H1 (cell line): ENCODE measurements around the gene DUSP2. TPM values are rescaled to one million over a fixed set of nuclear protein-coding genes. Genes with fewer than 3 reads are reported as not detected.

Source experiments
- CTCF ChIA-PET: fragments of 300-600 bp; sonication (Branson Sonifier 250); formaldehyde crosslinking; loops from one replicate; lab custom pipeline; 2021; ENCODE audit not compliant: partially characterized antibody; lab: Charles Lee
- POLR2A ChIA-PET: fragments of 300-600 bp; sonication (Branson Sonifier 250); formaldehyde crosslinking; loops from one replicate; lab custom pipeline; 2021; ENCODE audit warnings: inconsistent platforms; ENCODE audit not compliant: partially characterized antibody; lab: Charles Lee
- DNase-seq, 2 experiments: peaks; one replicate each; pipeline versions ENCODE4 v3.0.0 to v3.0.0-alpha.2; 2010 to 2022; ENCODE audit warnings: low spot score in 2 of 2, low read depth in 1 of 2, mixed read lengths in 1 of 2
- FAIRE-seq: peaks from 2 replicates; lab custom pipeline; 2011; peaks lifted over from hg19 to GRCh38; lab: Jason Lieb, UNC
- H2AFZ ChIP-seq: 2 replicates; pipeline ENCODE4 v1.8.1; 2012; ENCODE audit warnings: low read length, inconsistent platforms
- H2AK5ac ChIP-seq: 2 replicates; pipeline ENCODE4 v1.6.1; 2013; ENCODE audit warnings: low read depth, low read length
- H2BK120ac ChIP-seq: replicated peaks from 2 replicates; pipeline ENCODE3; 2013; ENCODE audit warnings: low read depth, low read length, inconsistent platforms
- H2BK12ac ChIP-seq: 2 replicates; pipeline ENCODE4 v1.6.1; 2013; ENCODE audit warnings: low read depth, low read length
- H2BK15ac ChIP-seq: 2 replicates; pipeline ENCODE4 v1.6.1; 2013; ENCODE audit warnings: low read length
- H2BK20ac ChIP-seq: 2 replicates; pipeline ENCODE4 v1.6.1; 2013; ENCODE audit warnings: low read length
- H2BK5ac ChIP-seq: 2 replicates; pipeline ENCODE4 v1.6.1; 2013; ENCODE audit warnings: low read depth, low read length
- H3K14ac ChIP-seq: 2 replicates; pipeline ENCODE4 v1.6.1; 2013; ENCODE audit warnings: inconsistent platforms; ENCODE audit not compliant: insufficient read length
- H3K18ac ChIP-seq: 2 replicates; pipeline ENCODE4 v1.6.1; 2013; ENCODE audit warnings: low read length; ENCODE audit errors: extremely low read depth
- H3K23ac ChIP-seq: 2 replicates; pipeline ENCODE4 v1.6.1; 2013; ENCODE audit warnings: inconsistent platforms; ENCODE audit not compliant: insufficient read length
- H3K23me2 ChIP-seq: 2 replicates; pipeline ENCODE4 v1.6.1; 2013; ENCODE audit warnings: low read depth, low read length
- H3K27ac ChIP-seq: 2 replicates; pipeline ENCODE4 v1.6.1; 2011; ENCODE audit warnings: low read depth, low read length, inconsistent platforms
- H3K27me3 ChIP-seq, 4 experiments: replicated peaks in 1 of 4; 1 replicate in 1 of 4; 2 replicates in 3 of 4; pipeline versions ENCODE4 v1.6.1 to v1.8.1; 2011 to 2013; ENCODE audit warnings: low read length in 3 of 4, mild to moderate bottlenecking in 3 of 4, inconsistent platforms in 2 of 4, mixed read lengths in 2 of 4, moderate library complexity in 1 of 4; ENCODE audit not compliant: control insufficient read depth in 3 of 4, insufficient read depth in 3 of 4; ENCODE audit errors: extremely low read depth in 1 of 4
- H3K36me3 ChIP-seq, 4 experiments: 2 replicates each; pipeline versions ENCODE4 v1.6.1 to v1.8.1; 2011 to 2013; ENCODE audit warnings: mild to moderate bottlenecking in 4 of 4, low read length in 3 of 4, moderate library complexity in 2 of 4, control low read depth in 1 of 4, inconsistent platforms in 1 of 4; ENCODE audit not compliant: insufficient read depth in 4 of 4, control insufficient read depth in 2 of 4
- H3K4ac ChIP-seq: replicated peaks from 2 replicates; pipeline ENCODE3; 2013; ENCODE audit warnings: low read length, low read depth, mixed read lengths, inconsistent platforms; ENCODE audit not compliant: insufficient read length
- H3K4me1 ChIP-seq, 4 experiments: replicated peaks in 1 of 4; 1 replicate in 1 of 4; 2 replicates in 3 of 4; pipeline versions ENCODE4 v1.6.1 to v1.8.1; 2011 to 2013; ENCODE audit warnings: low read length in 3 of 4, inconsistent platforms in 2 of 4, mixed read lengths in 1 of 4; ENCODE audit not compliant: insufficient read depth in 4 of 4, control insufficient read depth in 3 of 4
- H3K4me2 ChIP-seq, 2 experiments: 2 replicates each; pipeline versions ENCODE4 v1.6.1 to v1.8.1; 2011 to 2013; ENCODE audit warnings: low read depth in 2 of 2, low read length in 2 of 2, control low read depth in 1 of 2, inconsistent platforms in 1 of 2, mild to moderate bottlenecking in 1 of 2; ENCODE audit not compliant: insufficient read depth in 1 of 2
- H3K4me3 ChIP-seq, 4 experiments: fragments of 200-600, 300-600 bp in 1 of 4; sonication (generic), shearing (Covaris generic), sonication (Bioruptor Twin) in 1 of 4; 2 replicates each; pipeline versions ENCODE4 v1.5.1 to v1.8.1; 2011 to 2016; ENCODE audit warnings: low read length in 4 of 4, low read depth in 3 of 4, control low read depth in 2 of 4, inconsistent platforms in 2 of 4, mild to moderate bottlenecking in 2 of 4, mixed read lengths in 1 of 4, moderate library complexity in 1 of 4; ENCODE audit not compliant: insufficient read depth in 2 of 4; ENCODE audit errors: extremely low read depth in 1 of 4
- H3K56ac ChIP-seq: replicated peaks from 2 replicates; pipeline ENCODE3; 2013; ENCODE audit warnings: low read depth, mild to moderate bottlenecking, mixed read lengths, low read length, inconsistent platforms; ENCODE audit not compliant: insufficient read length
- H3K79me1 ChIP-seq: 2 replicates; pipeline ENCODE4 v1.6.1; 2013; ENCODE audit warnings: low read depth, low read length, control low read depth
- H3K79me2 ChIP-seq, 2 experiments: 2 replicates each; pipeline versions ENCODE4 v1.6.1 to v1.8.1; 2012 to 2013; ENCODE audit warnings: low read length in 2 of 2, mild to moderate bottlenecking in 2 of 2, inconsistent platforms in 1 of 2; ENCODE audit not compliant: insufficient read depth in 2 of 2, control insufficient read depth in 1 of 2
- H3K9ac ChIP-seq, 4 experiments: replicated peaks in 1 of 4; 1 replicate in 1 of 4; 2 replicates in 3 of 4; pipeline versions ENCODE4 v1.6.1 to v1.8.1; 2011 to 2013; ENCODE audit warnings: low read depth in 3 of 4, low read length in 3 of 4, control low read depth in 2 of 4, mild to moderate bottlenecking in 2 of 4, moderate library complexity in 2 of 4, inconsistent platforms in 1 of 4; ENCODE audit errors: extremely low read depth in 1 of 4
- H3K9me3 ChIP-seq, 2 experiments: 2 replicates each; pipeline versions ENCODE4 v1.6.1 to v1.8.1; 2012 to 2013; ENCODE audit warnings: mild to moderate bottlenecking in 2 of 2, moderate library complexity in 2 of 2, control low read depth in 1 of 2, inconsistent platforms in 1 of 2, low read depth in 1 of 2, low read length in 1 of 2, mixed read lengths in 1 of 2; ENCODE audit not compliant: insufficient read depth in 2 of 2
- H4K20me1 ChIP-seq, 2 experiments: replicated peaks in 1 of 2; 2 replicates each; pipeline versions ENCODE3 to v1.8.1; 2011 to 2013; ENCODE audit warnings: inconsistent platforms in 2 of 2, low read length in 2 of 2, mild to moderate bottlenecking in 1 of 2; ENCODE audit not compliant: insufficient read depth in 2 of 2, control insufficient read depth in 1 of 2
- H4K5ac ChIP-seq: 2 replicates; pipeline ENCODE4 v1.6.1; 2013; ENCODE audit warnings: low read length, low read depth, mixed read lengths, inconsistent platforms; ENCODE audit not compliant: insufficient read length
- H4K8ac ChIP-seq: 2 replicates; pipeline ENCODE4 v1.8.0; 2013; ENCODE audit warnings: mild to moderate bottlenecking, moderate library complexity, low read length, inconsistent platforms; ENCODE audit not compliant: insufficient read depth; ENCODE audit errors: extremely low read depth
- H4K91ac ChIP-seq: replicated peaks from 2 replicates; pipeline ENCODE3; 2013; ENCODE audit warnings: low read length, mixed read lengths, inconsistent platforms; ENCODE audit not compliant: insufficient read length
- ATF3 ChIP-seq: IDR thresholded peaks from 2 replicates; pipeline ENCODE4 v1.6.1; 2011; ENCODE audit warnings: low read depth, mild to moderate bottlenecking, low read length; ENCODE audit not compliant: insufficient read depth
- BACH1 ChIP-seq: IDR thresholded peaks from 2 replicates; pipeline ENCODE4 v1.6.1; 2012; ENCODE audit warnings: low read length, improper control_type of control experiment
- CHD2 ChIP-seq: IDR thresholded peaks from 2 replicates; pipeline ENCODE4 v1.6.1; 2012; ENCODE audit warnings: low read length, improper control_type of control experiment
- EP300 ChIP-seq, 2 experiments: IDR thresholded peaks; 1 replicate in 1 of 2; 2 replicates in 1 of 2; pipeline ENCODE4 v1.6.1; 2011 to 2012; ENCODE audit warnings: low read depth in 2 of 2, low read length in 2 of 2, mild to moderate bottlenecking in 2 of 2, borderline replicate concordance in 1 of 2, inconsistent platforms in 1 of 2, moderate library complexity in 1 of 2
- FOSL1 ChIP-seq: IDR thresholded peaks from 2 replicates; pipeline ENCODE4 v1.6.1; 2011; ENCODE audit warnings: mild to moderate bottlenecking, low read depth, low read length, moderate library complexity; ENCODE audit not compliant: insufficient read depth
- HDAC6 ChIP-seq: IDR thresholded peaks from one replicate; pipeline ENCODE4 v1.7.1; 2012; ENCODE audit warnings: low read depth, mild to moderate bottlenecking, inconsistent platforms, low read length, moderate library complexity
- JUN ChIP-seq: IDR thresholded peaks from 2 replicates; pipeline ENCODE4 v1.6.1; 2011; ENCODE audit warnings: low read depth, mild to moderate bottlenecking, improper control_type of control experiment, low read length
- POU5F1 ChIP-seq: IDR thresholded peaks from 2 replicates; pipeline ENCODE4 v1.6.1; 2011; ENCODE audit warnings: low read depth, mild to moderate bottlenecking, low read length, moderate library complexity
- RFX5 ChIP-seq: IDR thresholded peaks from 2 replicates; pipeline ENCODE4 v1.6.1; 2011; ENCODE audit warnings: low read depth, low read length, improper control_type of control experiment, borderline replicate concordance
- SP2 ChIP-seq: IDR thresholded peaks from 2 replicates; pipeline ENCODE4 v1.6.1; 2012; ENCODE audit warnings: mild to moderate bottlenecking, low read length, inconsistent platforms
- SRF ChIP-seq: IDR thresholded peaks from 2 replicates; pipeline ENCODE4 v1.6.1; 2011; ENCODE audit warnings: mild to moderate bottlenecking, low read depth, low read length, moderate library complexity
- TAF1 ChIP-seq: IDR thresholded peaks from 2 replicates; pipeline ENCODE4 v1.6.1; 2011; ENCODE audit warnings: mild to moderate bottlenecking, low read depth, low read length
- WGBS, 2 experiments: shearing (Covaris generic) in 1 of 2; methylation state at CpG; one replicate each; pipeline versions ENCODE4 v1.1.6 to v1.1.7; 2013 to 2015; ENCODE audit warnings: low lambda C conversion rate in 2 of 2, mixed read lengths in 2 of 2, inconsistent platforms in 1 of 2, low coverage in 1 of 2, missing lambda C conversion rate in 1 of 2; ENCODE audit not compliant: insufficient replicate concordance in 2 of 2, insufficient coverage in 1 of 2, insufficient read length in 1 of 2; ENCODE audit errors: extremely low coverage in 1 of 2, missing lambda C conversion rate in 1 of 2; 5-methylcytosine and 5-hydroxymethylcytosine counted together
- polyA plus RNA-seq, 7 experiments: library from polyadenylated mRNA; depleted of rRNA in 3 of 7; stranded (reverse) in 5 of 7; unstranded in 2 of 7; fragments of >200 nt in 5 of 7; fragments of 200-250 nt in 2 of 7; gene quantifications; 1 replicate in 5 of 7; 2 replicates in 1 of 7; 4 replicates in 1 of 7; pipeline versions ENCODE4 v1.2.1 to v1.2.3, GENCODE V29; 2011 to 2013; ENCODE audit warnings: missing spikeins in 2 of 7, mixed read lengths in 2 of 7
- total RNA-seq: library from RNA; stranded (reverse); fragmentation: NEBNext Ultra II Directional; extraction: Animal tissue kit (Norgen Biotek cat#: 25700); gene quantifications from 2 replicates; pipeline ENCODE4 v1.2.1, GENCODE V29; 2021
- TF ChIP-seq, protein P1 (sequence below): IDR thresholded peaks from 2 replicates; pipeline ENCODE4 v1.6.1; 2011; ENCODE audit warnings: low read length, improper control_type of control experiment

Gene DUSP2
- total and polyA plus RNA-seq, 2 of the 8 experiments (the other 6 are each of a cell fraction or from before 2014, with no cell fraction given) = 10.1 to 10.4 TPM

DNA sequence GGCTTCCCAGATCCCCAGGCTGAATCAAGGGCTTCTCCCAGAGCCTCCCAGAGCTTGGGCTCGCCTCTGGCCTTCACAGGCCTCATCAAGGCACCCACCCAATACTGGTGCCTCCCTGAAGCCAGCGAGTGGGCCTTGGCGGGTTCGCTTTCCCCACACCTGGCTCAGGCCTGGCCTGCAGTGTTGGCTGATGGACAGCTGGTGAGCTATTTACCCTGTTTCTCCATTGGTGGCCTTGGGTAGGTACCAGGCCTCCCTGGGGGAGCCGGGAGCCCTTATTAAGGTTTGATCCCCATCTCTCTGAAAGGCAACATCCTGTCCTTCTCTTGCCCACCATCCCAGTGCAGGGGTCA lies 18.2 kb upstream of the DUSP2 start:
- H3K27ac ChIP-seq = no peak overlapping the region
- no peak overlapping the region for H2AK5ac ChIP-seq
- H2BK120ac ChIP-seq = no peak overlapping the region
- no peak overlapping the region for H3K18ac ChIP-seq
- no peak overlapping the region for H3K23ac ChIP-seq
- no peak overlapping the region for H2BK20ac ChIP-seq
- 91% methylated on average over 3 of the region's 5 CpGs; no CpG with 5 or more reads in 1 of the 2 experiments for WGBS, 2 experiments
- H3K4me2 ChIP-seq = no peak overlapping the region
- H3K27me3 ChIP-seq = no peaks in the 10 kb centered on the region
- H3K9ac ChIP-seq = no peak overlapping the region
- no peaks in the 10 kb centered on the region for H3K9me3 ChIP-seq
- POLR2A ChIA-PET = interaction anchor here (0.6 to 1.3 kb wide), 3 partner anchors 15 to 25 kb away, joined by 3 read pairs; partner anchors contain the start of gene DUSP2
- no peaks in the 10 kb centered on the region; the same call in 1 of the 2 replicates for H3K23me2 ChIP-seq
- no peak overlapping the region for H4K5ac ChIP-seq
- H2BK5ac ChIP-seq = no peak overlapping the region
- no peak overlapping the region for H3K4me3 ChIP-seq
- H3K56ac ChIP-seq = no peak overlapping the region
- no peaks in the 10 kb centered on the region for H3K79me1 ChIP-seq
- H3K4me1 ChIP-seq = peaks cover 0 to 7% (median 0%) of the 10 kb centered on the region in 4 experiments; a peak in 1 of 7 replicates
- CTCF ChIA-PET = interaction anchor here (1.5 to 5.2 kb wide), 5 partner anchors 10 to 25 kb away, joined by 5 to 31 read pairs (median 8); partner anchors contain the start of gene ASTL
- FAIRE-seq = no peak
- H2AFZ ChIP-seq = no peak overlapping the region
- 0 out of 2 replicates have a peak overlapping the region, but pooled peaks have one; percentile 17 for H2BK12ac ChIP-seq
- H4K20me1 ChIP-seq = no peaks in the 10 kb centered on the region
- H3K14ac ChIP-seq = no peak overlapping the region
- no peak overlapping the region for H3K4ac ChIP-seq
- DNase-seq = no peak
- no peak overlapping the region for H4K91ac ChIP-seq
- no peak overlapping the region for H2BK15ac ChIP-seq
- peak overlapping the region; percentile 11; the same call in 1 of the 2 replicates for H4K8ac ChIP-seq
- no peaks in the 10 kb centered on the region for H3K36me3 ChIP-seq
- no peaks in the 10 kb centered on the region for H3K79me2 ChIP-seq
- no peak for TF ChIP-seq SRF
- no peak for TF ChIP-seq TAF1
- TF ChIP-seq RFX5 = no peak
- TF ChIP-seq POU5F1 = no peak
- TF ChIP-seq EP300 (IDR thresholded peaks at IDR 0.05; ENCODE audit: borderline replicate concordance in 1 of 2, low read depth in 2 of 2, low read length in 2 of 2) = no peak
- TF ChIP-seq ATF3 = no peak
- no peak for TF ChIP-seq CHD2
- TF ChIP-seq FOSL1 = no peak
- no peak for TF ChIP-seq JUN
- TF ChIP-seq HDAC6 = no peak
- TF ChIP-seq BACH1 = no peak
- TF ChIP-seq SP2 = no peak
- TF ChIP-seq, protein P1, sequence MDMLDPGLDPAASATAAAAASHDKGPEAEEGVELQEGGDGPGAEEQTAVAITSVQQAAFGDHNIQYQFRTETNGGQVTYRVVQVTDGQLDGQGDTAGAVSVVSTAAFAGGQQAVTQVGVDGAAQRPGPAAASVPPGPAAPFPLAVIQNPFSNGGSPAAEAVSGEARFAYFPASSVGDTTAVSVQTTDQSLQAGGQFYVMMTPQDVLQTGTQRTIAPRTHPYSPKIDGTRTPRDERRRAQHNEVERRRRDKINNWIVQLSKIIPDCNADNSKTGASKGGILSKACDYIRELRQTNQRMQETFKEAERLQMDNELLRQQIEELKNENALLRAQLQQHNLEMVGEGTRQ = no peak
